GM21423 (cell line): Measurements from ENCODE around the gene FAM234B.

Source experiments
- ATAC-seq: cut with Tn5 transposase; IDR thresholded peaks from one replicate; pipeline ENCODE4 v1.9.1; 2021; ENCODE audit warnings: mild to moderate bottlenecking, moderate library complexity; ENCODE audit not compliant: unreplicated experiment

The FAM234B gene

GRCh38 chr12:13044002-13044905 is at the start of gene FAM234B:
Gene FAM234B (plus strand): TSS chr12:13044381. CDS start chr12:13044404, 23 bp downstream.
- peak; percentile 92 for ATAC-seq

GRCh38 chr12:12995088-12995487 is 49.1 kb upstream of the FAM234B start:
- ATAC-seq, result no peak

- no peak for ATAC-seq
Measured at GRCh38 chr12:12996209-12996608, 48.0 kb upstream of the FAM234B start.

GRCh38 chr12:12997156-12997555 is 47.0 kb upstream of the FAM234B start:
- ATAC-seq, result no peak

- no peak for ATAC-seq
Measured at GRCh38 chr12:12997734-12998133, 46.4 kb upstream of the FAM234B start.

GRCh38 chr12:12998248-12998647 is 45.9 kb upstream of the FAM234B start:
- no peak for ATAC-seq

- no peak for ATAC-seq
Measured at GRCh38 chr12:12999271-12999958, 44.8 kb upstream of the FAM234B start.

GRCh38 chr12:12999959-13000615 is 44.1 kb upstream of the FAM234B start, which contains the start of gene HEBP1:
Gene HEBP1 (minus strand): TSS chr12:13000265. CDS start chr12:13000114, 151 bp downstream.
- ATAC-seq, result peak; percentile 90

GRCh38 chr12:13000616-13000924 is 43.6 kb upstream of the FAM234B start:
- ATAC-seq, result peak; percentile 29

- no peak for ATAC-seq
Measured at GRCh38 chr12:13000925-13001774, 43.0 kb upstream of the FAM234B start.

- no peak for ATAC-seq
Measured at GRCh38 chr12:13001775-13002040, 42.5 kb upstream of the FAM234B start.

GRCh38 chr12:13002301-13003097 is 41.7 kb upstream of the FAM234B start:
- no peak for ATAC-seq

GRCh38 chr12:13004361-13004760 is 39.8 kb upstream of the FAM234B start:
- ATAC-seq, result no peak

- ATAC-seq, result no peak
Measured at GRCh38 chr12:13004986-13005385, 39.2 kb upstream of the FAM234B start.

- ATAC-seq, result no peak
Measured at GRCh38 chr12:13005649-13006048, 38.5 kb upstream of the FAM234B start.

GRCh38 chr12:13007496-13008233 is 36.5 kb upstream of the FAM234B start:
- no peak for ATAC-seq

- ATAC-seq, result no peak
Measured at GRCh38 chr12:13008741-13009380, 35.3 kb upstream of the FAM234B start.

GRCh38 chr12:13011098-13011497 is 33.1 kb upstream of the FAM234B start:
- no peak for ATAC-seq

GRCh38 chr12:13022851-13023271 is 21.3 kb upstream of the FAM234B start:
- ATAC-seq, result no peak
